GM19467 (cell line): ENCODE data around the gene CDKN2D.
A peak's percentile ranks its signal among the peaks of the same experiment; 100 is the strongest.
"Not testable (repeated sequence)": the region's sequence is repeated elsewhere in the genome, so short reads cannot be mapped to it uniquely, and the experiment has no call there.

Experiments
- ATAC-seq: cut with Tn5 transposase; IDR thresholded peaks from one replicate; pipeline ENCODE4 v1.9.1; 2021; ENCODE audit warnings: mild to moderate bottlenecking, moderate library complexity; ENCODE audit not compliant: unreplicated experiment

CDKN2D gene

GRCh38 chr19:10582091-10582490, 13.3 kb upstream of the CDKN2D start:
- ATAC-seq: no peak

- no peak for ATAC-seq
Observed at GRCh38 chr19:10580979-10581631, 12.3 kb upstream of the CDKN2D start.

GRCh38 chr19:10577951-10578350, 9.2 kb upstream of the CDKN2D start:
- ATAC-seq: no peak

GRCh38 chr19:10575011-10575716, 6.4 kb upstream of the CDKN2D start:
- no peak for ATAC-seq

- no peak for ATAC-seq
Observed at GRCh38 chr19:10574462-10574861, 5.7 kb upstream of the CDKN2D start.

- not testable (repeated sequence) for ATAC-seq
Observed at GRCh38 chr19:10573793-10574192, 5.0 kb upstream of the CDKN2D start.

- ATAC-seq: peak; percentile 4
Observed at GRCh38 chr19:10568062-10568825, 535 bp downstream of the CDKN2D start.

- ATAC-seq: no peak
Observed at GRCh38 chr19:10567656-10568055, 1.1 kb downstream of the CDKN2D start.

- ATAC-seq: no peak
Observed at GRCh38 chr19:10566658-10567410, 1.9 kb downstream of the CDKN2D start.

GRCh38 chr19:10566408-10566657, 2.4 kb downstream of the CDKN2D start:
- ATAC-seq: no peak

GRCh38 chr19:10565567-10566407, 3.0 kb downstream of the CDKN2D start, which contains the start of gene KRI1:
KRI1 (minus strand) TSS chr19:10566010; CDS start chr19:10565999, 11 bp downstream.
- ATAC-seq: peak; percentile 38

GRCh38 chr19:10565028-10565566, 3.7 kb downstream of the CDKN2D start:
- ATAC-seq: no peak

GRCh38 chr19:10562609-10563008, 6.2 kb downstream of the CDKN2D start:
- no peak for ATAC-seq

- no peak for ATAC-seq
Observed at GRCh38 chr19:10560154-10560553, 8.6 kb downstream of the CDKN2D start.

GRCh38 chr19:10557603-10558197, 11.1 kb downstream of the CDKN2D start:
- ATAC-seq: no peak

- ATAC-seq: no peak
Observed at GRCh38 chr19:10555610-10555973, 13.2 kb downstream of the CDKN2D start.

- ATAC-seq: no peak
Observed at GRCh38 chr19:10554760-10555609, 13.8 kb downstream of the CDKN2D start.

- peak; percentile 61 for ATAC-seq
Observed at GRCh38 chr19:10553943-10554381, 14.8 kb downstream of the CDKN2D start.
